ENCODE measurements around the gene SLC8A1. TPM values are rescaled to one million over a fixed set of nuclear protein-coding genes. Genes with fewer than 3 reads are reported as not detected.
A peak's percentile ranks its signal among the peaks of the same experiment; 100 is the strongest.

The SLC8A1 gene
- total RNA-seq, 1 donor from 2014 or later: 53.8 TPM

- no peaks in the 10 kb centered on the region for H3K27me3 ChIP-seq
- DNase-seq: no peak
- TF ChIP-seq, protein P1, sequence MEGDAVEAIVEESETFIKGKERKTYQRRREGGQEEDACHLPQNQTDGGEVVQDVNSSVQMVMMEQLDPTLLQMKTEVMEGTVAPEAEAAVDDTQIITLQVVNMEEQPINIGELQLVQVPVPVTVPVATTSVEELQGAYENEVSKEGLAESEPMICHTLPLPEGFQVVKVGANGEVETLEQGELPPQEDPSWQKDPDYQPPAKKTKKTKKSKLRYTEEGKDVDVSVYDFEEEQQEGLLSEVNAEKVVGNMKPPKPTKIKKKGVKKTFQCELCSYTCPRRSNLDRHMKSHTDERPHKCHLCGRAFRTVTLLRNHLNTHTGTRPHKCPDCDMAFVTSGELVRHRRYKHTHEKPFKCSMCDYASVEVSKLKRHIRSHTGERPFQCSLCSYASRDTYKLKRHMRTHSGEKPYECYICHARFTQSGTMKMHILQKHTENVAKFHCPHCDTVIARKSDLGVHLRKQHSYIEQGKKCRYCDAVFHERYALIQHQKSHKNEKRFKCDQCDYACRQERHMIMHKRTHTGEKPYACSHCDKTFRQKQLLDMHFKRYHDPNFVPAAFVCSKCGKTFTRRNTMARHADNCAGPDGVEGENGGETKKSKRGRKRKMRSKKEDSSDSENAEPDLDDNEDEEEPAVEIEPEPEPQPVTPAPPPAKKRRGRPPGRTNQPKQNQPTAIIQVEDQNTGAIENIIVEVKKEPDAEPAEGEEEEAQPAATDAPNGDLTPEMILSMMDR (IDR thresholded peaks at IDR 0.05): no peak
- peaks cover 14% of the 10 kb centered on the region for H3K4me1 ChIP-seq
- intact Hi-C loops (cut with DNase I): no loop called here
- H3K36me3 ChIP-seq: no peaks in the 10 kb centered on the region
- H3K27ac ChIP-seq: no peak overlapping the region
- H3K4me3 ChIP-seq: no peak overlapping the region
- ATAC-seq: no peak
- no peaks in the 10 kb centered on the region for H3K9me3 ChIP-seq
Measured at GRCh38 chr2:40243581-40244187, 208.2 kb downstream of the SLC8A1 start.

DNA sequence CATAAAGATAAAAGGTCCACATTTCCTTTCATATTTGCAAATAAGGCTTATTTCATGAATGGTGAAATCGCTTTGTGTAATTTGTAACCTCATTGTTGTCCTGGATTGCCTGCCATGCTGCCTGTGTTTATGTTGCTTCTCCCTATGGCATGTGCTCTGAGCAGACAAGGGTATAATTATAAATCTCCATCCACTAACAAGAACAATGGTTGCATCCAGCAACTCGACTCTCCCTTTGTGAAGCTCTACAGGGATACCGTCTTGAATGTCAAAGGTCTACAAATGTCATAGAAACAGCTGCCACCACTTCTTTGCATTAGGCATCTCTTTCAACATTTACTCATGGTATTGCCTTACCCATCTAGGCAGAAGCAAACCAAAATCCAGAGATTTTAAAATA lies 209.6 kb downstream of the SLC8A1 start:
- Histone ChIP-seq H3K27ac (no peak overlapping the region), H3K27me3 (no peaks in the 10 kb centered on the region), H3K4me1 (peaks cover 14% of the 10 kb centered on the region), H3K9me3 (no peaks in the 10 kb centered on the region), H3K4me3 (no peak overlapping the region), H3K36me3 (no peaks in the 10 kb centered on the region)
- ATAC-seq: no peak
- DNase-seq: no peak
- intact Hi-C loops (cut with DNase I): no loop called here
- TF ChIP-seq, protein P1 (IDR thresholded peaks at IDR 0.05): no peak

- peak; percentile 90 for ATAC-seq
- DNase-seq: peak; percentile 76
- Histone ChIP-seq H3K4me1 (peaks cover 14% of the 10 kb centered on the region), H3K36me3 (no peaks in the 10 kb centered on the region), H3K27me3 (no peaks in the 10 kb centered on the region), H3K27ac (peak overlapping the region; percentile 48), H3K4me3 (no peak overlapping the region), H3K9me3 (no peaks in the 10 kb centered on the region)
- TF ChIP-seq, protein P1 (IDR thresholded peaks at IDR 0.05): no peak
- intact Hi-C loops (cut with DNase I): no loop called here
Measured at GRCh38 chr2:40240070-40240469, 211.8 kb downstream of the SLC8A1 start.

GRCh38 chr2:40230707-40231432 lies 221.0 kb downstream of the SLC8A1 start:
- Histone ChIP-seq H3K9me3 (no peaks in the 10 kb centered on the region), H3K36me3 (no peaks in the 10 kb centered on the region), H3K27me3 (no peaks in the 10 kb centered on the region), H3K27ac (no peak overlapping the region), H3K4me3 (no peak overlapping the region), H3K4me1 (no peaks in the 10 kb centered on the region)
- intact Hi-C loops (cut with DNase I): no loop called here
- DNase-seq (no peak), ATAC-seq (no peak)
- TF ChIP-seq, protein P1 (IDR thresholded peaks at IDR 0.05): no peak

DNA sequence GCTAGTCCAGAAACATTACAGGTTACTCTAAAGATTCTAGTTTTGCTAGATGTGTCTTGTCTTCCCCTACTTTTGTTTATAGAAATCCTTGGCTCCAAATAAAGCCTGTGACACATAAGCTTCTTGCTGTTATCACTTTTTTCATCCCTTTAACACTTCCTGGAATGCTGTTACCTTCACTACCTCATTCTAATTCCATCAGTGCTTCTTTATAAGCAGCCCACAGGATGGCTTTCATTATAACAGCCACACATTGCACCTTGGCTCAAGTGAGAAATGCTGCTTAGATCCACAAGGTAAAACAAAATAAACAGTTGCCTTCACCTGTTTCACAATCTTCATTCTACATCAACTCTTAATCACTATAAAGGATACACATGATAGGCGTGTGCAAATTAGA lies 221.7 kb downstream of the SLC8A1 start:
- H3K9me3 ChIP-seq: no peaks in the 10 kb centered on the region
- no peaks in the 10 kb centered on the region for H3K27me3 ChIP-seq
- no peak for DNase-seq
- H3K4me3 ChIP-seq: no peak overlapping the region
- ATAC-seq: no peak
- TF ChIP-seq, protein P1 (IDR thresholded peaks at IDR 0.05): no peak
- no peaks in the 10 kb centered on the region for H3K4me1 ChIP-seq
- intact Hi-C loops (cut with DNase I): no loop called here
- no peak overlapping the region for H3K27ac ChIP-seq
- H3K36me3 ChIP-seq: no peaks in the 10 kb centered on the region
